ENCODE results near the gene BICD1. TPM values are rescaled to one million over a fixed set of nuclear protein-coding genes. Genes with fewer than 3 reads are reported as not detected.

Gene BICD1
- total and polyA plus RNA-seq, 2 donors (not counting 3 experiments of a cell fraction or from before 2014, with no cell fraction given) = 12.2 to 51.0 TPM

DNA sequence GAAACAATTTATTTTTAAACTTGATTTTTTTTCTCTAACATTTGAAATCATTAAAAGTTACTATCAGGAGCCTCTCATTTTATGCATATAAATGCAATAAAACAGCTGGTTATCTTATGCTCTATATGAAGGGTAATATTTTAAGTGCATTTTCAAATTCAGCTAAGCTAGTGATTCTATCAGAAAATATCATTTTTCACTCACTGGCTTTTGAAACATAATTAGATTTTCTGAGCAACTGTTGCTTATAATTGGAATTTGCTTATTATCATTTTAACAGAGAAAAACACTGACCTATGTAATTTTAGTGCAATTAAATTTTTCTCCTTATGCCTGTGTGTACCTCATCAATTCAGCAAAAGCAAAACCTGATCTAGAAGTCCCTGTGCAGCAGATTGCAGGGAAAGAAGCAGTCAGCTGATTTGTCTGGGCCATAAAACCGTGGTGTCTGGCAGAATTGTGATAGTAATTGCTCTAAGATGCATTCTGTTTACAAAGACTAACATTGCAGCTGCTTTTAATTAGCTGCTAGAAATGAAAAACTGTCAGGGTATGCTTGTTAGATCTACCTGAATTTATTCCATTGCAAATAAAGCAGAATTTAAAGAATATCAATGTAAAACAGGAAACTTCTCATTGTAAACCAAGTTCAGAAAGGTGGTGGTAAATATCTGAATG is 75.0 kb downstream of the BICD1 start:
- H2AFZ ChIP-seq (ENCODE audit: low read depth, low read length) = no peak overlapping the region
- no peak for TF ChIP-seq POLR2A (IDR thresholded peaks at IDR 0.05; ENCODE audit: low read depth, low read length)
- TF ChIP-seq, protein P1, sequence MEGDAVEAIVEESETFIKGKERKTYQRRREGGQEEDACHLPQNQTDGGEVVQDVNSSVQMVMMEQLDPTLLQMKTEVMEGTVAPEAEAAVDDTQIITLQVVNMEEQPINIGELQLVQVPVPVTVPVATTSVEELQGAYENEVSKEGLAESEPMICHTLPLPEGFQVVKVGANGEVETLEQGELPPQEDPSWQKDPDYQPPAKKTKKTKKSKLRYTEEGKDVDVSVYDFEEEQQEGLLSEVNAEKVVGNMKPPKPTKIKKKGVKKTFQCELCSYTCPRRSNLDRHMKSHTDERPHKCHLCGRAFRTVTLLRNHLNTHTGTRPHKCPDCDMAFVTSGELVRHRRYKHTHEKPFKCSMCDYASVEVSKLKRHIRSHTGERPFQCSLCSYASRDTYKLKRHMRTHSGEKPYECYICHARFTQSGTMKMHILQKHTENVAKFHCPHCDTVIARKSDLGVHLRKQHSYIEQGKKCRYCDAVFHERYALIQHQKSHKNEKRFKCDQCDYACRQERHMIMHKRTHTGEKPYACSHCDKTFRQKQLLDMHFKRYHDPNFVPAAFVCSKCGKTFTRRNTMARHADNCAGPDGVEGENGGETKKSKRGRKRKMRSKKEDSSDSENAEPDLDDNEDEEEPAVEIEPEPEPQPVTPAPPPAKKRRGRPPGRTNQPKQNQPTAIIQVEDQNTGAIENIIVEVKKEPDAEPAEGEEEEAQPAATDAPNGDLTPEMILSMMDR (IDR thresholded peaks at IDR 0.05; ENCODE audit: extremely low read depth in 1 of 2, insufficient read depth in 1 of 2, low read depth in 1 of 2, low read length in 2 of 2) = no peak
- TF ChIP-seq FOS (IDR thresholded peaks at IDR 0.05; ENCODE audit: borderline replicate concordance, insufficient read depth, low read length) = no peak
- no peak for TF ChIP-seq POLR2AphosphoS5 (IDR thresholded peaks at IDR 0.05; ENCODE audit: insufficient read depth, low read depth, low read length)
- TF ChIP-seq EZH2 (IDR thresholded peaks at IDR 0.05; ENCODE audit: borderline replicate concordance, low read depth, low read length, severe bottlenecking) = no peak
- TF ChIP-seq JUN (IDR thresholded peaks at IDR 0.05; ENCODE audit: borderline replicate concordance, insufficient read depth, insufficient read length, low read depth) = no peak
- no peak for TF ChIP-seq MYC (IDR thresholded peaks at IDR 0.05; ENCODE audit: low read depth, low read length)
- TF ChIP-seq GATA2 (IDR thresholded peaks at IDR 0.05; ENCODE audit: insufficient read depth, insufficient read length, low read depth, low read length) = no peak
- dilution Hi-C loops (cut with MboI; ENCODE audit: extremely low pct_ligation_motif_present, low sequenced_read_pairs) = no loop called here
- H4K20me1 ChIP-seq (replicated peaks; ENCODE audit: control insufficient read depth, extremely low read depth, insufficient read depth, low read length) = peaks cover 2% of the 10 kb centered on the region
- no peaks in the 10 kb centered on the region for H3K79me2 ChIP-seq (ENCODE audit: control insufficient read depth, insufficient read depth, low read length)
- intact Hi-C loops (cut with micrococcal nuclease) = no loop called here
- no peak for FAIRE-seq
- H3K9me3 ChIP-seq (replicated peaks; ENCODE audit: control insufficient read depth, insufficient read depth, low read length) = no peaks in the 10 kb centered on the region
- H3K9ac ChIP-seq (replicated peaks; ENCODE audit: extremely low read depth, insufficient read depth, low read length) = no peak overlapping the region
- ChIA-PET CTCF (interaction anchor here (0.6 to 1.4 kb wide), 2 partner anchors 113 to 121 kb away, joined by 3 read pairs; no protein-coding TSS in a partner anchor), POLR2A (no interaction called here)
- DNase-seq (ENCODE audit: low read depth, low spot score) = no peak
- no peak overlapping the region for H3K4me3 ChIP-seq (replicated peaks in 1 of 3; ENCODE audit: insufficient read depth in 1 of 3, low read depth in 1 of 3, low read length in 3 of 3)
- no peak overlapping the region for H3K27ac ChIP-seq (ENCODE audit: insufficient read depth, low read depth, low read length)
- BruUV-seq (replicated peaks) = no TSS peak
- no peaks in the 10 kb centered on the region for H3K9me1 ChIP-seq (replicated peaks; ENCODE audit: control insufficient read depth, extremely low read depth, insufficient read depth, low read length)
- H3K4me2 ChIP-seq (ENCODE audit: insufficient read depth, low read length) = no peak overlapping the region
- peaks cover 4% of the 10 kb centered on the region for H3K4me1 ChIP-seq (ENCODE audit: control insufficient read depth, extremely low read depth, insufficient read depth, low read length)
- no peaks in the 10 kb centered on the region for H3K27me3 ChIP-seq (ENCODE audit: control insufficient read depth in 2 of 2, insufficient read depth in 2 of 2, low read length in 2 of 2)
- no peaks in the 10 kb centered on the region for H3K36me3 ChIP-seq (ENCODE audit: control insufficient read depth in 2 of 2, extremely low read depth in 1 of 2, insufficient read depth in 2 of 2, low read length in 2 of 2)
